GM13976 (cell line): ENCODE data around the gene PTPRK.

Experiments used
- DNase-seq: peaks from one replicate; pipeline ENCODE4 v3.0.0; 2012; ENCODE audit warnings: low spot score
- in situ Hi-C: fragments of 300-500 bp; cut with MboI; formaldehyde crosslinking; loops from one replicate; pipeline ENCODE4 v1.12.0; 2022; ENCODE audit warnings: low sequenced_read_pairs, mixed read lengths, inconsistent platforms; ENCODE audit not compliant: unreplicated experiment
- TF ChIP-seq, protein P1 (sequence below): IDR thresholded peaks from 2 replicates; pipeline ENCODE4 v1.5.1; 2012; ENCODE audit warnings: borderline replicate concordance, mild to moderate bottlenecking; ENCODE audit not compliant: insufficient read depth; ENCODE audit errors: extremely low read depth, missing control alignments, control extremely low read depth

Gene PTPRK

DNA sequence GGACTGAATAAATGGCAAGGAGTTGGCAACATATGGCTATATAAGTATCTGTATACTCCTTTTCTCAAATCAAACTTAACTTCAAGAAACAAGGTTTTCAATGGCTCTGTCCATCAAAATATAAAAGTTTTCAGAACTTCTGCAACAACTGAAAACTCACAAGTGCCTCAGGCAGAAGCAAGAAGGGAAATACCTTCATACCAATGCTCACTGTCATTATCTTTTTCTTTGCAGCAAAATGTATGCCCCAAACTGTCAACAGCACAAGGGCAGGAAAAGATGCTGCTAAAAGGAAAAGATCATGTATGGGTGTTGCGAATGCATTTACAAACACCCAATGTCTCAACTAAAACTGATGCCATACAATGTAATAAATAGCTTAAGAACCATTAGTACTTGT is 45.9 kb downstream of the PTPRK start:
- DNase-seq, result no peak
- in situ Hi-C loops, result no loop called here
- TF ChIP-seq, protein P1, sequence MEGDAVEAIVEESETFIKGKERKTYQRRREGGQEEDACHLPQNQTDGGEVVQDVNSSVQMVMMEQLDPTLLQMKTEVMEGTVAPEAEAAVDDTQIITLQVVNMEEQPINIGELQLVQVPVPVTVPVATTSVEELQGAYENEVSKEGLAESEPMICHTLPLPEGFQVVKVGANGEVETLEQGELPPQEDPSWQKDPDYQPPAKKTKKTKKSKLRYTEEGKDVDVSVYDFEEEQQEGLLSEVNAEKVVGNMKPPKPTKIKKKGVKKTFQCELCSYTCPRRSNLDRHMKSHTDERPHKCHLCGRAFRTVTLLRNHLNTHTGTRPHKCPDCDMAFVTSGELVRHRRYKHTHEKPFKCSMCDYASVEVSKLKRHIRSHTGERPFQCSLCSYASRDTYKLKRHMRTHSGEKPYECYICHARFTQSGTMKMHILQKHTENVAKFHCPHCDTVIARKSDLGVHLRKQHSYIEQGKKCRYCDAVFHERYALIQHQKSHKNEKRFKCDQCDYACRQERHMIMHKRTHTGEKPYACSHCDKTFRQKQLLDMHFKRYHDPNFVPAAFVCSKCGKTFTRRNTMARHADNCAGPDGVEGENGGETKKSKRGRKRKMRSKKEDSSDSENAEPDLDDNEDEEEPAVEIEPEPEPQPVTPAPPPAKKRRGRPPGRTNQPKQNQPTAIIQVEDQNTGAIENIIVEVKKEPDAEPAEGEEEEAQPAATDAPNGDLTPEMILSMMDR, result no peak

DNA sequence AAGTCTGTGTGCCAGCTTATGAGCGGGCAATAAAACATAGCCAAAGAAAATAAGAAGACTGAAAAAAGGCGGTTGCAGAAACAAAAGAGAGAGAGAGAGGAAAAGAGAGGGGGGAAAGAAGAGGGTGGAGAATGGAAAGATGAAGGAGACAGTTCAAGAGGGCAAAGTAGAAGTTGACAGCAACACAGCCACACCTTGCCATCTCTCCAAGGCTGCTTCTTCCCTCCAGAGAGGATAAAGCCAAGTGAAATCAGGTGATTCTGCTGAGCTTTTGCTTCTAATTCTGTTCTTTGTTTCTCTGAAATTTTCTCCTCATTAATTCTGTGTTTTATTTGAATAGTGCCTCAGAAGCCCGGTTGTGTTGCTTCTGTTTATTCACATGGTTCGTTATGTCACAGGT is 48.5 kb downstream of the PTPRK start:
- no peak for DNase-seq
- TF ChIP-seq, protein P1, result no peak
- in situ Hi-C loops, result no loop called here

DNA sequence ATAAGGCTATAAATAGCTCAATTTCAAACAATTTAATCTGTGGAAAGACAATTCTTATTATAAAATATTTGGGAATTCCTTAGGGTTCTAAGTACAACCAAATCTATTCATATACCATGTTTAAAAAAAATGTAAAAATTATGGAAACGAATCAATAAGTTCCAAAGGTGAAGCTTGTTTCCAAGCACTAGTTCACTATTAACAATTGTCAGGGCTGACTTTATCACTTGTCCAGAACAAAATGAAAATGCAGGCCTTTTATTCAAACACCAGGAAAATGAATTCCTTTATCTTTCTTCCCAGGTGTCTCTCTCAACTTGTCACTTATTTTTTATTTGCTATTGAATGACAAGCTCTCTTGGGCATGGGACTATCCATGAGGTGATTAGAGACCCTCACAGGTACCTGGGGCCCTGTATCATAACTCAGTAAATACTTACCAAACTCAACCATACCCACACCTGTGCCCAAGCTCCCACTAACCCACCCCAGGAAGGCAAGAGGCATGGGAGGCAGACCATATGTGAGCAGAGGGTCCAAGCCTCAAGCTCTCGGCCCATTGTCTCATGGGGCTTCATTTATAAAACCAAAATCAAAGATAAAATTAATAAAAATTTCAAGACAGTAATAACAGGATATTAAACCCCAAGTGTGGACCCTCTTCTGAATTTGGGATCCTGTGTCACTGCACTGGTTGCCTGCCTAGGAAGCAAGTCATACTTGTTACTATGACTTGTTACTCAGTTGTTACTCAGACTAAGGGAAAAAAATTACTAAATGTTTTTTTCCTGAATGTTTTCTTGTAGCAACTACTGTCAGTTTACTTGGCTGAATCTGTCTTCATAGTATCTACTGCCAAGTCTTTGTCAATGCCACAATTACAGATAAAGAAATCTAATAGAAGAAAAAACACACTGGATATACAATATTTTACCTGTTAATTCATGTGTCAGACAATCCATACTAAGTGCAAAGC is 54.7 kb downstream of the PTPRK start:
- TF ChIP-seq, protein P1, result no peak
- no peak for DNase-seq
- in situ Hi-C loops, result no loop called here

DNA sequence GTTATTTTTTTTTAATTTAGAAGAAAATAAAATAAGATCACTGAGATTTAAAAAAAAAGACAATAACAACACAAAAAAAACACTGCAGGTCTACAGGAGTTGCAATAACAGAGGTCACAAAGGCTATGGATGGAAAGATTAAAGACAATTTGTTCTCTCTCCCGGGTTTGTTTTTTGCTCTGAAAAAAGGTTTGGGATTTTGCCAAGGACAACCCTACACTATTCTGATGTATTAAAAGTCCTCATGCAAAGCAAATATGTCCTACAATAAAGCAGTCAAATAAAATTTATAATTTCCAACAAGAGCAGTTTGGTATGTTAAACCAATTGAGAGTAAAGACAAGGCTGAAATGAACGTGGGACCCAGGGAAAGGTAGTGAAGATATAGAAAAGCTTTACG is 55.6 kb downstream of the PTPRK start:
- in situ Hi-C loops, result no loop called here
- DNase-seq, result no peak
- TF ChIP-seq, protein P1, result no peak

DNA sequence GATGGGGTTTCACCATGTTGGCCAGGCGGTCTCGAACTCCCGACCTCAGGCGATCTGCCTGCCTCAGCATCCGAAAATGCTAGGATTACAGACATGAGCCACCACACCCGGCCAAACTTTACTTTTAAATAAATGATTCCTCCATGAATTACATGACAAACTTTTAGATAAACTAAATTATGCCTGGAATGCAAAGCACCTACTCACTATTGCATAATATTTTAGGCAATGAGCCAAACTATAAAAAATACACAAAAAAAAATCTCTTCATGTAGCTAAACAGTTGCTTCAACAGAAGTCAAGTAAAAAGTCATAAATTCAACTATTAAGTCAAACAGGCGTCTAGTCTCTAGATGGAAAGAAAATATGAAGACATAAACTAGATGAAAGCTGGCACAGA is 56.5 kb downstream of the PTPRK start:
- in situ Hi-C loops, result no loop called here
- TF ChIP-seq, protein P1, result no peak
- no peak for DNase-seq

DNA sequence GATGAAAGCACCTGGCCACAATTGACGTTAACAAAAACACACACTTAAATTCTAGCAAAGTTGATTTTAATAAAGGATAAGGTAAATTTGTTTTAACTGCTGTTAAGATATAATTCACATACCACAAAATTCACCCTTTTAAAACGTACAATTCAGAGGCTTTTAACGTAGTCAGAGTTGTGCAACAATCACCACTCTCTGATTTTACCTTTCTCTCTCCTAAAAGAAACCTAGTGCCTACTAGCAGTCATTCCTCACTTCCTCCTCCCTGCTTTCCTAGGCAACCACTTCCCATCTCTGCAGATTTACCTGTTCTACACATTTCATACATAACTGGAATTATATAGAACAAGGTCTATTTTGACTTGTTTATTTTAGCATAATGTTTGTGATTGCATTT is 58.9 kb downstream of the PTPRK start:
- in situ Hi-C loops, result no loop called here
- TF ChIP-seq, protein P1, result no peak
- no peak for DNase-seq
